Measurements from ENCODE around the gene EFCAB9. TPM values are rescaled to one million over a fixed set of nuclear protein-coding genes. Genes with fewer than 3 reads are reported as not detected.

EFCAB9 gene
- polyA plus RNA-seq, 2 of the 4 experiments (the other 2 are of a cell fraction), result not detected

DNA sequence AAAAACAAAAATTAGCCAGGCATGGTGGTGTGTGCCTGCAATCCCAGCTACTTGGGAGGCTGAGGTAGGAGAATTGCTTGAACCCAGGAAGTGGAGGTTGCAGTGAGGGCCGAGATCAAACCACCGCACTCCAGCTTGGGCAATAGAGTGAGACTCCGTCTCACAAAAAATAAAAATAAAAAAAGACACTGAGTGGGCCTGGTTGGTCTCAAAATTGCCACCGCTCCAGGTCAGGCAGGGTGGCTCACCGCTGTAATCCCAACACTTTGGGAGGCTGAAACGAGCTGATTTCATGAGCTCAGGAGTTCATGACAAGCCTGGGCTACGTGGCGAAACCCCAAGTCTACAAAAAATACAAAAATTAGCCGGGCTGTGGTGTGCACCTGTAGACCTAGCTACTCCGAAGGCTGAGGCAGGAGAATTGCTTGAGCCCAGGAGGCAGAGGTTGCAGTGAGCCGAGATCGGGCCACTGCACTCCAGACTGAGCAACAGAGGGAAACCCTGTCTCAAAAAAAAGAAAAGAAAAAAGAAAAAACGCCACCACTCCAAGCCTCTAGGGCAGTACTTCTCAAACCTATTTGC lies 7.8 kb upstream of the EFCAB9 start:
- FAIRE-seq, result no peak
- CTCF ChIA-PET, result interaction anchor here (1.1 to 8.0 kb wide), 5 partner anchors 10 to 275 kb away, joined by 3 to 93 read pairs (median 6); no protein-coding TSS in a partner anchor
- peak overlapping the region; percentile 95 for H3K4me2 ChIP-seq
- no peak for ATAC-seq
- WGBS (ENCODE audit: missing lambda C conversion rate), result 88% methylated on average over 13 of the region's 13 CpGs
- peaks cover 8% of the 10 kb centered on the region for H3K4me1 ChIP-seq
- no peaks in the 10 kb centered on the region for H3K9me3 ChIP-seq
- no peak for DNase-seq (ENCODE audit: low read depth in 1 of 2, low spot score in 1 of 2)
- TF ChIP-seq, protein P1, sequence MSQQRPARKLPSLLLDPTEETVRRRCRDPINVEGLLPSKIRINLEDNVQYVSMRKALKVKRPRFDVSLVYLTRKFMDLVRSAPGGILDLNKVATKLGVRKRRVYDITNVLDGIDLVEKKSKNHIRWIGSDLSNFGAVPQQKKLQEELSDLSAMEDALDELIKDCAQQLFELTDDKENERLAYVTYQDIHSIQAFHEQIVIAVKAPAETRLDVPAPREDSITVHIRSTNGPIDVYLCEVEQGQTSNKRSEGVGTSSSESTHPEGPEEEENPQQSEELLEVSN (IDR thresholded peaks at IDR 0.05; ENCODE audit: borderline replicate concordance, low read depth), result no peak
- TF ChIP-seq TP53 (CRISPR knock-in tag; IDR thresholded peaks at IDR 0.05), result no peak
- TF ChIP-seq HOXB5 (CRISPR knock-in tag; IDR thresholded peaks at IDR 0.05), result no peak
- no peak for TF ChIP-seq HOXA7 (CRISPR knock-in tag; IDR thresholded peaks at IDR 0.05)
- TF ChIP-seq TFCP2L1 (CRISPR knock-in tag; IDR thresholded peaks at IDR 0.05), result no peak
- peak overlapping the region in 1 of 2 experiments; percentile 88; a peak in 3 of 6 replicates for H3K27ac ChIP-seq
- POLR2A ChIA-PET, result interaction anchor here (0.7 to 1.6 kb wide), 3 partner anchors 13 to 180 kb away, joined by 3 to 9 read pairs (median 3); partner anchors contain the start of genes FBXW11 and UBTD2
- H3K4me3 ChIP-seq, result no peak overlapping the region

- peak; percentile 54 to 57 for ATAC-seq
Observed at GRCh38 chr5:172187118-172188032, 6.6 kb upstream of the EFCAB9 start.

More at GRCh38 chr5:172187118-172188032, 6.6 kb upstream of the EFCAB9 start:
- ChIA-PET CTCF (interaction anchor here (0.6 to 8.0 kb wide), 22 partner anchors 12 to 771 kb away, joined by 3 to 93 read pairs (median 8); partner anchors contain the start of genes FBXW11 and FGF18), POLR2A (interaction anchor here (0.7 to 2.1 kb wide), 6 partner anchors 14 to 181 kb away, joined by 3 to 10 read pairs (median 6); partner anchors contain the start of genes FBXW11 and UBTD2)
- DNase-seq (ENCODE audit: low read depth in 1 of 2, low spot score in 1 of 2) (peak; percentile 58 to 79), FAIRE-seq (no peak)
- WGBS (ENCODE audit: missing lambda C conversion rate), result 2% methylated on average over 40 of the region's 66 CpGs
- H3K4me3 ChIP-seq, result peak overlapping the region; percentile 94
- peak overlapping the region; percentile 95 for H3K4me2 ChIP-seq
- TF ChIP-seq, protein P2, sequence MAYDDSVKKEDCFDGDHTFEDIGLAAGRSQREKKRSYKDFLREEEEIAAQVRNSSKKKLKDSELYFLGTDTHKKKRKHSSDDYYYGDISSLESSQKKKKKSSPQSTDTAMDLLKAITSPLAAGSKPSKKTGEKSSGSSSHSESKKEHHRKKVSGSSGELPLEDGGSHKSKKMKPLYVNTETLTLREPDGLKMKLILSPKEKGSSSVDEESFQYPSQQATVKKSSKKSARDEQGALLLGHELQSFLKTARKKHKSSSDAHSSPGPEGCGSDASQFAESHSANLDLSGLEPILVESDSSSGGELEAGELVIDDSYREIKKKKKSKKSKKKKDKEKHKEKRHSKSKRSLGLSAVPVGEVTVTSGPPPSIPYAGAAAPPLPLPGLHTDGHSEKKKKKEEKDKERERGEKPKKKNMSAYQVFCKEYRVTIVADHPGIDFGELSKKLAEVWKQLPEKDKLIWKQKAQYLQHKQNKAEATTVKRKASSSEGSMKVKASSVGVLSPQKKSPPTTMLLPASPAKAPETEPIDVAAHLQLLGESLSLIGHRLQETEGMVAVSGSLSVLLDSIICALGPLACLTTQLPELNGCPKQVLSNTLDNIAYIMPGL (CRISPR knock-in tag; IDR thresholded peaks at IDR 0.05; ENCODE audit: borderline replicate concordance), result no peak
- TF ChIP-seq RFX5 (IDR thresholded peaks at IDR 0.05) (no peak), FOSB (CRISPR knock-in tag; IDR thresholded peaks at IDR 0.05) (no peak), RNF2 (IDR thresholded peaks at IDR 0.05; ENCODE audit: borderline replicate concordance, low read depth) (peak; percentile 85; the same call in 1 of the 2 replicates), POLR2A (IDR thresholded peaks at IDR 0.05; ENCODE audit: low read length) (peak; percentile 4; the same call in 1 of the 2 replicates), JUN (IDR thresholded peaks at IDR 0.05) (no peak), TP53 (CRISPR knock-in tag; IDR thresholded peaks at IDR 0.05) (no peak), RAD21 (conservative IDR thresholded peaks at IDR 0.05 in 1 of 2, IDR thresholded peaks at IDR 0.05 in 1 of 2) (no peak), NR3C1 (IDR thresholded peaks at IDR 0.05) (no peak), ZNF302 (CRISPR knock-in tag; IDR thresholded peaks at IDR 0.05) (no peak), PHF8 (IDR thresholded peaks at IDR 0.05; ENCODE audit: borderline replicate concordance, low read depth) (peak; percentile 31; the same call in 1 of the 2 replicates), ESRRA (IDR thresholded peaks at IDR 0.05; ENCODE audit: borderline replicate concordance, low read length) (no peak), CBX8 (IDR thresholded peaks at IDR 0.05) (no peak), FOSL2 (IDR thresholded peaks at IDR 0.05) (no peak), FOSL2 (CRISPR knock-in tag; IDR thresholded peaks at IDR 0.05) (peak; percentile 18; the same call in 1 of the 2 replicates), CHD4 (IDR thresholded peaks at IDR 0.05; ENCODE audit: borderline replicate concordance) (peak; percentile 88; the same call in 1 of the 2 replicates), CHD2 (IDR thresholded peaks at IDR 0.05; ENCODE audit: low read length, partially characterized antibody) (no peak), PBX3 (IDR thresholded peaks at IDR 0.05) (no peak)
- TF ChIP-seq, protein P3, sequence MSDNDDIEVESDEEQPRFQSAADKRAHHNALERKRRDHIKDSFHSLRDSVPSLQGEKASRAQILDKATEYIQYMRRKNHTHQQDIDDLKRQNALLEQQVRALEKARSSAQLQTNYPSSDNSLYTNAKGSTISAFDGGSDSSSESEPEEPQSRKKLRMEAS (IDR thresholded peaks at IDR 0.05), result peak; percentile 42; the same call in 1 of the 2 replicates
- TF ChIP-seq, protein P4, sequence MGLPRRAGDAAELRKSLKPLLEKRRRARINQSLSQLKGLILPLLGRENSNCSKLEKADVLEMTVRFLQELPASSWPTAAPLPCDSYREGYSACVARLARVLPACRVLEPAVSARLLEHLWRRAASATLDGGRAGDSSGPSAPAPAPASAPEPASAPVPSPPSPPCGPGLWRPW (IDR thresholded peaks at IDR 0.05), result no peak
- peaks cover 8% of the 10 kb centered on the region for H3K4me1 ChIP-seq
- no peaks in the 10 kb centered on the region for H3K9me3 ChIP-seq
- peak overlapping the region; percentile 77 to 88 for H3K27ac ChIP-seq
